ENCODE measurements around the gene GNAT2.

GNAT2 gene

GRCh38 chr1:109627692-109628399 is 8.4 kb upstream of the GNAT2 start:
- no peak for DNase-seq (ENCODE audit: low read depth in 2 of 2)

GRCh38 chr1:109626682-109627408 is 7.4 kb upstream of the GNAT2 start:
- no peak for DNase-seq (ENCODE audit: low read depth in 2 of 2)

GRCh38 chr1:109625601-109626560 is 6.5 kb upstream of the GNAT2 start:
- DNase-seq (ENCODE audit: low read depth in 2 of 2): no peak

GRCh38 chr1:109625176-109625575 is 5.8 kb upstream of the GNAT2 start:
- DNase-seq (ENCODE audit: low read depth in 2 of 2): no peak

GRCh38 chr1:109624201-109625010 is 5.0 kb upstream of the GNAT2 start:
- DNase-seq (ENCODE audit: low read depth in 2 of 2): no peak

- no peak for DNase-seq (ENCODE audit: low read depth in 2 of 2)
Observed at GRCh38 chr1:109623601-109624161, 4.3 kb upstream of the GNAT2 start.

GRCh38 chr1:109622895-109623294 is 3.5 kb upstream of the GNAT2 start:
- no peak for DNase-seq (ENCODE audit: low read depth in 2 of 2)

- DNase-seq (ENCODE audit: low read depth in 2 of 2): no peak
Observed at GRCh38 chr1:109622137-109622892, 2.9 kb upstream of the GNAT2 start.

- DNase-seq (ENCODE audit: low read depth in 2 of 2): no peak
Observed at GRCh38 chr1:109621379-109622136, 2.1 kb upstream of the GNAT2 start.

GRCh38 chr1:109620841-109621286 is 1.4 kb upstream of the GNAT2 start:
- peak; percentile 89 to 90 for DNase-seq (ENCODE audit: low read depth in 2 of 2)

GRCh38 chr1:109620401-109620791 is 980 bp upstream of the GNAT2 start:
- peak in 1 of 2 experiments; percentile 54 for DNase-seq (ENCODE audit: low read depth in 2 of 2)

- DNase-seq (ENCODE audit: low read depth in 2 of 2): no peak
Observed at GRCh38 chr1:109618661-109619575, 498 bp downstream of the GNAT2 start.

- DNase-seq (ENCODE audit: low read depth in 2 of 2): peak; percentile 81
Observed at GRCh38 chr1:109617291-109617801, 2.1 kb downstream of the GNAT2 start.

- DNase-seq (ENCODE audit: low read depth in 2 of 2): no peak
Observed at GRCh38 chr1:109616391-109616790, 3.0 kb downstream of the GNAT2 start.

GRCh38 chr1:109615879-109616278 is 3.5 kb downstream of the GNAT2 start:
- DNase-seq (ENCODE audit: low read depth in 2 of 2): no peak

GRCh38 chr1:109613361-109614147 is 5.9 kb downstream of the GNAT2 start:
- DNase-seq (ENCODE audit: low read depth in 2 of 2): no peak

- no peak for DNase-seq (ENCODE audit: low read depth in 2 of 2)
Observed at GRCh38 chr1:109611308-109611990, 8.0 kb downstream of the GNAT2 start.
